ENCODE data around the gene CWC27. TPM values are rescaled to one million over a fixed set of nuclear protein-coding genes. Genes with fewer than 3 reads are reported as not detected.
A peak's percentile ranks its signal among the peaks of the same experiment; 100 is the strongest.

CWC27 gene
- total RNA-seq, 1 donor from 2014 or later = 16.3 TPM

DNA sequence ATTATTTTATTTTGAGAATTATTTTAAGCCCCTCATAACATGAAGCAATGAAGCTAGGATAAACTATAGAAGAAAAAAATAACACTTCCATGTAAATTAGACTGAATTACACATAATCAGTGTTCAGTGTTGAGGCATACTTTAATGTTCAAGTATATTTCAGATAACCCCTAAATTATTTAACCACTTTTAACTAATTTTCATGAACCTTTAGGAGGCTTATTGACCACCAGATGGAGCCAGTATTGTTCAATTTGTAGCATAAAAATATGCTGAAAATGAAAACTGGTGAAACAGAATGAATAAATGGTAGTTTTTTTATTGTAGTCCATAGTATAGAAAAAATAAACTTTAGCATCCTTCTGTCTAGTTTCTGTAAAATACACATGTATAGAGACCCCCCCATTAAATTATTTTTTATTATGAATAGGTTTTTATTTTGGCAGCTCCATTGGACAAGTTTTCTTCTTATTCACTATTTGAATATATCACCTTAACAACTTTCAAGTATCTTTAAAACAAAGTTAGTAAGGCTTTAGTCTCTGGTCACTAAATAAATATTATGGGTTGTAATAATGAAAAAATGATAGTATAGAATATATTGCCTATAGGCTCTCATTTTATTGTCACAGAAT lies 190.1 kb downstream of the CWC27 start:
- Histone ChIP-seq H3K27me3 (no peaks in the 10 kb centered on the region), H3K4me3 (no peak overlapping the region), H3K9me3 (peaks cover 16% of the 10 kb centered on the region), H3K4me1 (no peaks in the 10 kb centered on the region), H3K27ac (no peak overlapping the region), H3K36me3 (no peaks in the 10 kb centered on the region)
- DNase-seq = no peak
- TF ChIP-seq, protein P1, sequence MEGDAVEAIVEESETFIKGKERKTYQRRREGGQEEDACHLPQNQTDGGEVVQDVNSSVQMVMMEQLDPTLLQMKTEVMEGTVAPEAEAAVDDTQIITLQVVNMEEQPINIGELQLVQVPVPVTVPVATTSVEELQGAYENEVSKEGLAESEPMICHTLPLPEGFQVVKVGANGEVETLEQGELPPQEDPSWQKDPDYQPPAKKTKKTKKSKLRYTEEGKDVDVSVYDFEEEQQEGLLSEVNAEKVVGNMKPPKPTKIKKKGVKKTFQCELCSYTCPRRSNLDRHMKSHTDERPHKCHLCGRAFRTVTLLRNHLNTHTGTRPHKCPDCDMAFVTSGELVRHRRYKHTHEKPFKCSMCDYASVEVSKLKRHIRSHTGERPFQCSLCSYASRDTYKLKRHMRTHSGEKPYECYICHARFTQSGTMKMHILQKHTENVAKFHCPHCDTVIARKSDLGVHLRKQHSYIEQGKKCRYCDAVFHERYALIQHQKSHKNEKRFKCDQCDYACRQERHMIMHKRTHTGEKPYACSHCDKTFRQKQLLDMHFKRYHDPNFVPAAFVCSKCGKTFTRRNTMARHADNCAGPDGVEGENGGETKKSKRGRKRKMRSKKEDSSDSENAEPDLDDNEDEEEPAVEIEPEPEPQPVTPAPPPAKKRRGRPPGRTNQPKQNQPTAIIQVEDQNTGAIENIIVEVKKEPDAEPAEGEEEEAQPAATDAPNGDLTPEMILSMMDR (IDR thresholded peaks at IDR 0.05) = peak; percentile 51
- intact Hi-C loops (cut with DNase I) = no loop called here
- ATAC-seq = no peak

DNA sequence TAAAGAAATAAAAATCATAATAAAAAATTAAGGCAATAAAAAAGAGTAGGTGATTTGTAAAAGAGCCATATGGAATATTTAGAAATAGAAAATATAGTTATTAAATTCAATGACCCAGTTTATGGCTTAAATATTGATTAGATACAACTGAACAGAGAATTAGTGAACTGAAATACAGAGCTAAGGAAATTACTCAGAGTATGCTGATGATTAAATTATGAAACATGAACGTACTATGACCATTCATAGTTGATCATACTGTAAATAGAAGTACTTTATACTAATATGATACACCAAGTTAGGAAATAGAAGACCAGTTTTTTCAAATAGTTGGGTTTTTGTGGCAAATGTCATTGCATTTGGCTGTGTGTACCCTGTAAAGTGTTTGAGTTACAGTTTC lies 194.5 kb downstream of the CWC27 start:
- TF ChIP-seq, protein P1 (IDR thresholded peaks at IDR 0.05) = no peak
- Histone ChIP-seq H3K27me3 (no peaks in the 10 kb centered on the region), H3K4me1 (no peaks in the 10 kb centered on the region), H3K9me3 (peaks cover 16% of the 10 kb centered on the region), H3K36me3 (no peaks in the 10 kb centered on the region), H3K4me3 (no peak overlapping the region), H3K27ac (no peak overlapping the region)
- DNase-seq (no peak), ATAC-seq (no peak)
- intact Hi-C loops (cut with DNase I) = no loop called here

DNA sequence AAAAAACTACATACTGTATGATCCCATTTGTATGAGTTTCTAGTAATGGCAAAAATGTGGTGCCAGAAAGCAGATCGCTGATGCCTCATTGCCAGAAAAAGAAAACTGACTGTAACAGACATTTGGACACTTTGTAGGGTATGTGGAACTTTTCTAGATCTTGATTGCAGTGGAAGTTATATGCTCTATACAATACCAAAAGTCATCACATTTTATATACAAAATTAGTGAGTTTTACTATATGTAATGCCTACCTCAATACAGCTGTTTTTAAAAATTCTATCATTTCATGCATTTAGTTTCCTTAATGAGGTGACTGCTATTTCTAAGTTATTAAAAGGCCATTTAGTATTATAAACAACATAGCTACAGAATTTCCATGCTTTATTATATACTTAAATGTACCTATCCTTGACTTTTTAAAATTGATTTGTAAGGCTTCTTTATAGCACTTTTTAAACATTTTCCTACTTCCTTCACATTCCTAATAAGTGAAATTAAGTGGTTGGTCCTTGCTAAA lies 199.9 kb downstream of the CWC27 start:
- no peak for DNase-seq

DNA sequence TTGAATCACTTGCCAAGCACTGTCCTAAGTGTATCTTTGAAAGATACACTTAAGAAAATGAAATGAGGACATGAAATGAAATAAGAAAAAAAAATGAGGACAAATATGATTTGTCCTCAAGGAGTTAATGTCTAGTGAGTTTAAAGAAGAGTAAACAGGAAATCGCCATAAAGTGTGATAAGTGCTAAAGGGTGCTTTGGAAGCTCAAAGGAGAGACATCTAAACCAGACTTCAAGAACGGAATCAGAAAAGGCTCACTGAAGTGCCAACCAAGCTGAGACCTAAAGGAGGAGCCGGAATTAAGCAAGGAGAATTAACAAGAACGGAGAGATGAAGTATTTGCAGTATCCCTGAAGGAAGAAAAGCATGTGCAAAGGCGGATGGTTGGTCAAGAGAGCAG lies 200.8 kb downstream of the CWC27 start:
- Histone ChIP-seq H3K4me3 (no peak overlapping the region), H3K36me3 (no peaks in the 10 kb centered on the region), H3K4me1 (no peaks in the 10 kb centered on the region), H3K27me3 (no peaks in the 10 kb centered on the region), H3K9me3 (no peaks in the 10 kb centered on the region), H3K27ac (no peak overlapping the region)
- intact Hi-C loops (cut with DNase I) = no loop called here
- TF ChIP-seq, protein P1 (IDR thresholded peaks at IDR 0.05) = no peak
- DNase-seq = no peak
- no peak for ATAC-seq

More for the DNA sequence above, 199.9 kb downstream of the CWC27 start:
- Histone ChIP-seq H3K36me3 (no peaks in the 10 kb centered on the region), H3K27ac (no peak overlapping the region), H3K9me3 (peaks cover 3% of the 10 kb centered on the region), H3K4me1 (no peaks in the 10 kb centered on the region), H3K4me3 (no peak overlapping the region), H3K27me3 (no peaks in the 10 kb centered on the region)
- ATAC-seq = no peak
- TF ChIP-seq, protein P1 (IDR thresholded peaks at IDR 0.05) = no peak
- intact Hi-C loops (cut with DNase I) = no loop called here

DNA sequence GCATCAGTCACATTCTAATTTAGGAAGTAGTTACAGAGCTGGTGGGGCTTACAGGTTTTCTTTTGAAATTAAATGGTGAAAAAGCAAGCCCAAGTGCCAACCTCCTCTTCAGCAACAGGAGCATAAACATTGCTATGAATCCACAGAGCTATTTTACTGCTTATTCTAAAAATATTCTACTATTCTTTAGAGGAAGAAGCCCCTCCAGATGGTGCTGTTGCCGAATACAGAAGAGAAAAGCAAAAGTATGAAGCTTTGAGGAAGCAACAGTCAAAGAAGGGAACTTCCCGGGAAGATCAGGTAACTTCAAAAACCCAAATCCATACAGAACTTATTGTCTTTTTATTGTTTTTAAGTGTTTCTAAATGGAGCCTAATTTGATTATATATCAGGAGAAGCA lies 202.8 kb downstream of the CWC27 start:
- H3K27me3 ChIP-seq = no peaks in the 10 kb centered on the region
- ATAC-seq (no peak), DNase-seq (no peak)
- no peaks in the 10 kb centered on the region for H3K9me3 ChIP-seq
- no peaks in the 10 kb centered on the region for H3K4me1 ChIP-seq
- no peak overlapping the region for H3K4me3 ChIP-seq
- TF ChIP-seq, protein P1 (IDR thresholded peaks at IDR 0.05) = no peak
- H3K36me3 ChIP-seq = no peaks in the 10 kb centered on the region
- intact Hi-C loops (cut with DNase I) = no loop called here
- H3K27ac ChIP-seq = no peak overlapping the region
